ENCODE data around the gene PDE1C. TPM values are rescaled to one million over a fixed set of nuclear protein-coding genes. Genes with fewer than 3 reads are reported as not detected.

Gene PDE1C
- total RNA-seq, 1 experiment from 2014 or later: 2.4 TPM

DNA sequence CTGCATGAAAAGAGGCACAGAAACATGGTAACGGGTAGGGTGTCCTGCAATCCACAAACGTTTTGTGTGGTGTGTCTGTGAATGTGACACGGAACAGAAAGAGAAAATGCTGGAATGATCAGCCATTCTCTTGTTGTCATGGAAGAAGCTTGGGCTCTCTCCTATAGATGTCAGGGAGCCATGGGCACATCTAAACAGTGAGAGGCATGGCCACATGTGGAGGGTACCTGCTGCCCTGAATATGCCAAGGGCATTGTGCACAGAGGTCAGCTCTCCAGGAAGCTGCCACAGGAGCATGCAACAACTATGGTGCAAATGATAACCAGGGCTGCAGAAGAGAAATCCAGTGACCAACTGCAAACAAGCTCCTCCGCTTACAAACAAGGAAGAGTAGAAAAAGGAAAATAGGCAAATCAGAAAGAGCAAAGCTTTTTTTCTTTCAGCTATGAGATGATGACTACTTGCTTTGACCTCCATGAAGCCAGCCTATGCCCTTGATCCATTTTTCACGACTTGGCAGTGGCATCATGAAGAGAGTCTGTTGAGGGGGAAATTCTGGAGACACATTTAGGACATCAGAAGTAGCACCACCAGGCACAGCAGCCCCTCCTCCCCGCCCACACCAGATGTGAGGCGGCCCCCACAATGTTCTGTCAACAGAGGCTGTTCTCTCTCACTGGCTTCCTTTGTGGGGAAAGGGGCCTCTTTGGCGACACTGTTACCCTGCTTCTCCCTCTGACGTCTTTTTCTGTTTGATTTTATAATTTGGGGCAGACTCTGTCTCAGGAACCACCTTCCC lies 4.8 kb upstream of the PDE1C start:
- no peak for DNase-seq (ENCODE audit: low spot score)

DNA sequence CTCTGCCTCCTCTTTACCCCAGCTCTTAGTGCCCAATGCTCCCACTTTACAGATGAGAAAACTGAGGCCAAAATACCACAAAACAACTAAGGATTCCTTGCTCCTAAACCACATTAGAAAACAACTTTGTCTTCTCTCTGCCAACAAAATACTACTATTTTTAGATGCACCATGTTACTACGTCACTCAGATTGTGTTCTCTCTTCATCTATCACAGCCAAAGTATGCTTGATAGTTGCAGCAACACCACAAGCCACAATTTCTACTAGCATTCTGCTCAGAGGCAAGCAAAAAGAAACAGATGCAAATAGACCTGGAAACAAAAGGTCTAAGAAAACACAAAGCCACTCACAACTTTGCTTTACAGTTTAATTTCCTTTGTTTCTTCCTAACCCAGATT lies 3.3 kb upstream of the PDE1C start:
- no peak for DNase-seq (ENCODE audit: low spot score)

- no peak for DNase-seq (ENCODE audit: low spot score)
Observed at GRCh38 chr7:32072397-32072796, 2.2 kb upstream of the PDE1C start.

DNA sequence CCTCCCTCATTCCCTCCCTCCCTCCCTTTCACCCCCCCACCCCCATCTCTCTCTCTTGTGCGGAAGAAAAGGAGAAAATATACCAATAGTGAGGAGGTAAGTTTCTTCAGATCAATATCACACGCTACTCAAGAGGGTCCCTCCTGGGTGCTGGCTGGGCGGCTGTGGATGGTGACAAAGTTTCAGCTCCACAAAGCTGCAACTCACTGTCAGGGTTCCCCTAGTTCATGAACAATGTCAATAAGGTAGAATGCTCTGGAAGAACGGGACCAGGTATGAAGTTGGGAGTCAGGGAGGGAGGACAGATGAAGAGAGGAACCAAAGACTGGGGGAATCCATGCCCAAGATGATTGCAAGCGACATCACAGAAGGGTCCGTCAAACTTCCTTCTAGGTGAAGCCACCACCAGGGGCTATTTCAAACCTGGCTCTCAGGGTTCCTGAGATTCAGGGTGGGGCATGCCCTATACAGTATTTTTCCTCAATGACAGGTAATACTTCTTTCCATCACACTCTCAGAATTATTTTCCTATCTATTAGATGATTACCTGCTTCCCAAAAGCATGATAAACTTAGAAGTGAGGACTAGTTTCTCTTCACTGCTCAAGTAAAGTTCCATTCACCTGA lies 1.4 kb upstream of the PDE1C start:
- no peak for DNase-seq (ENCODE audit: low spot score)

DNA sequence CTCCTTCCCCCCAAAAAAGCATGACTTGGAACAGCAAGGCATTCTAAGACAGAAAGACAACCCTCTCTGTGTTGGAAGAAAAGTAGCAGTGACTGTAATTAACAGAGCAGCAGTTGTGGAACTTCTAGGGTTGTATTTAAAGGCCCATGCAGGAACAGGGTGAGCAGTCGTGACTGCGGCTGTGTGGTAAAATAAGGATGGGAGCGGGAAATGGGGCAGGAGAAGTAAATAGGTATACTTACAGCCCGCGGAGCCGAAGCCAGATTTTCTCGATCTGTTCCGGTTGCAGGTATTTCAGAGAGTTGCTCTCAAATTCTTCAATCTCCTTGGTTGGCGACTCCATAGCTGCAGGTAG lies 179 bp downstream of the PDE1C start:
- no peak for DNase-seq (ENCODE audit: low spot score)

GRCh38 chr7:32069116-32069650 lies 1.0 kb downstream of the PDE1C start:
- no peak for DNase-seq (ENCODE audit: low spot score)

GRCh38 chr7:32068411-32069101 lies 1.7 kb downstream of the PDE1C start:
- DNase-seq (ENCODE audit: low spot score): no peak

DNA sequence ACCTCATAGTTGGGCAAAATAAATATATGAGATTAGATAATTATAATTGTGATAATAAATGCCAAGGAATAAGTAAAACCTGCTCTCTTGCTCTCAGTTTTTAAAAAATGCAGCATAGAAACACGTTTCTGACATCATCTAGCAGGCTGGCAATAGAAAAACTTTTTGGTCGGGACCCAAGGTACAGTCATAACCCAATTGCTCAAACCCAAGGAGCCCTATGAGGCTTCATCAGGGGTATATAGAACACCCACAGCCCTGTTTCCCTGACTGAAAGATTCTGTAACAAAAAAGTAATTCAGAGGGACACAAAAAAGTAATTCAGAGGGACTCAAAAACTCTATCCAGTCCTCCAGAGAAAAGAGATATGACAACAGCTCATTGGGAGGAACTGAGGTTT lies 3.8 kb downstream of the PDE1C start:
- DNase-seq (ENCODE audit: low spot score): no peak

DNA sequence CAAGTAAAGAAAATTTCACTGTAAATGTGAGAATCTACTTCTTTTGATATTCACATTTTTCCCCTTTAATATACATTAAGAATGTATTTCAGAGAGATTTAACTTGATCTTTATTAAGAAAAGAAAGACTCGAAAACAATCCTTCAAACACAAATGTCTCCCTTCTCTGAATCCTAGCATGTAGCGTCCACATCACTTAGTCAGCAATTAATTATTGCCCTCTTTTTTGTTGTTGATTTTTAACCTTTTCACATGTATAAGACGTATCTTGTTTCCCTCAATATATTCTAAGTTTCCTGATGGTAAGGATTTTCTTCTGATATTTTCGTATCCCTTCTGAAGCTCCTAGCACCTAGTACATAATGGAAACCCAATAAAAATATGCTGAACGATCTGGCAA lies 6.6 kb downstream of the PDE1C start:
- no peak for DNase-seq (ENCODE audit: low spot score)

GRCh38 chr7:32062150-32062549 lies 8.1 kb downstream of the PDE1C start:
- peak; percentile 75 for DNase-seq (ENCODE audit: low spot score)

DNA sequence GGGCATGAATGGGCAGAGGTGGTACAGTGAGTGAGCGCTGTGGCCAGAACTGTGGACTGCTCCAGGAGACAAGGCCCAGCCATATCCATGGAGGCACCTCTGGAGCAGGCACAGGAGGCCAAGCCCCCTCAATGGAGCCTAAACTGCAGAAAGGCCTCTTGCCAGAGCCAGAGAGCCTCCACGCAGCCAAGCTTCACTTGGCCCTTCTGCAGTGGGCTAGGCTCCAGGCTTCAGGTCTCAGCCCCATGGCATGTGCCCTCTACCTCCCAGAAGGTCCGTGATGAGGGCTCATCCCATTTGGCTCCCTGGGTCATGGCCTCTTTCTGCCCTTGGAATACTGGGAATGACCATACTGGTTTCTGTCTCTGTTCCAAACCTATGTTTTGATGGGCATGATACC lies 8.9 kb downstream of the PDE1C start:
- no peak for DNase-seq (ENCODE audit: low spot score)

GRCh38 chr7:32059289-32060011 lies 10.8 kb downstream of the PDE1C start:
- peak; percentile 53 for DNase-seq (ENCODE audit: low spot score)

DNA sequence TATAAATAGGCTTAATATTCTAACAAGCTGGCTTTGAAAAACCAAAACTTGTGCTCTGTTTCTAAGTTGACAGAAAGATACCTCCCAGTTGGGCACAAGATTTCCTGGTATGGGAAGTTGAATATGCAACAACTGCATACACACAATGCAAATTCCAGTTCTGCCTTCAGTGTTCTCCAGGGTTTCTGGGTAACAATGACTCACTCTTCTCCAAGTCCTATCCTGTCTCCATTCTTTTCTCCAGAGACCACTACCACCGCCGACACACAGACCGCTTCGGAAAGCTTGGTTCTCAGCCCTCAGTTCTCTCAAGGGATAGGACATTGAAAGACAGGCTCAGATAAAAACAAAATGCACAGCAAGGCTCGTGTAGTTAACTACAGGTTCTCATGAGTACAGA lies 12.2 kb downstream of the PDE1C start:
- DNase-seq (ENCODE audit: low spot score): no peak

- DNase-seq (ENCODE audit: low spot score): no peak
Observed at GRCh38 chr7:32056767-32057166, 13.4 kb downstream of the PDE1C start.

- DNase-seq (ENCODE audit: low spot score): no peak
Observed at GRCh38 chr7:32053204-32053603, 17.0 kb downstream of the PDE1C start.

DNA sequence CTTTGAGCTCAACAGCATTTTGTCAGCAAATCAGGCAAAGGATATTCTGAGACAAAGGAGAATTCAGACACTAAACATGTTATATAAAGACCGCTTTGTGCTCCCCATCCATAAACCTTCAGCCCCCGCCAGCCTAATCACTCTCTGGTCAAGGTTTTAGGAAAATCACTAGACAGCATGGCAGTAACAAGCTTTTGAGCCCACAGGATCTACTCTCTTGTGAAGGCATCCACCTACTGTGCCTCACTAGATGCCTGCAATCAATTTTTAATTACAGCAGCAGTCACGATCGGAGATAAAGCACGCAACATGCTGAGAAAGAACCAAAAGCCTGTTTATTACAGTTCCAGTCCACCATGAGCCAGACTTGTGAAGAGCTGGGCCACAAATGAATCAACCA lies 19.1 kb downstream of the PDE1C start:
- no peak for DNase-seq (ENCODE audit: low spot score)

DNA sequence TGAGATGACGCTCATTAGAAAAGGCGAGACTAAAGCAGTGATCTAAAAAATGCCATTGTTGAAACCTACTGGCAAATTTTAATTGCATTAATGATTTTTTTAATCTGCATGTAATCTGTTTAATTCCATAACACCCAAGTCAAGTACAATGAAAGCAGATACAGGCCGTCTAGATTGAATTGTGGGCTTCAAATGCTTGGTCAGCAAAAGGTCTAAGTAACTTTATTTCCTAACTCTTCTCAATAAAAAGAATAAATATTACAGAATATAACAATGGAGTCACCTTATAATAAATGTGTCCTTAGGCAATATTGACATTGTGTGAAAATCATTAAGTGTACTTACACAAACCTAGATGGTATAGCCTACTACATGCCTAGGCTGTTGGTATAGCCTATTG lies 20.6 kb downstream of the PDE1C start:
- DNase-seq (ENCODE audit: low spot score): no peak

DNA sequence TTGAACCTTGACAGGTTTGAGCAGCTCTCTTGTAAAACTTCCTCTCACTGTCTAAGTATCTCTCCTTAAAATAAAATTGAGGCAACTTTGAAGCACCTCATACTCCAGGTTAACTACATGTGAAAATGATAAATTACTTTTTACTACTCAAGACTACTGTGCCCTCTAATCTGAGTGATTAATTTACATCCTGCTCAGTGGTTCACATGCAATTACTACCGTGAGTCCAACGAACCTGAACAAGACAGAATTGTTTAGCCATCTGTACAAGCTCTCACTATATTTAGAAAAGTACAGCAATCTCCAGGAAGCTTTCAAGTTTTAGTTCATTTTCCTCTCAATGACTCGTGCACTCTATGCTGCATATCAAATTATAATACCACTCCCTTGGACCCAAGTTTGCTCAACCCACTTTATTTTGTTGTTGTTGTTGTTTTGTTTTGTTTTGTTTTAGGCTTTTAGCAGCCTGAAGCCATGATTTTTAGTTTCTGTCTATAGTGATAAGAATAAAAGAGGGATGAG lies 21.2 kb downstream of the PDE1C start:
- no peak for DNase-seq (ENCODE audit: low spot score)

- no peak for DNase-seq (ENCODE audit: low spot score)
Observed at GRCh38 chr7:32047801-32048200, 22.4 kb downstream of the PDE1C start.

DNA sequence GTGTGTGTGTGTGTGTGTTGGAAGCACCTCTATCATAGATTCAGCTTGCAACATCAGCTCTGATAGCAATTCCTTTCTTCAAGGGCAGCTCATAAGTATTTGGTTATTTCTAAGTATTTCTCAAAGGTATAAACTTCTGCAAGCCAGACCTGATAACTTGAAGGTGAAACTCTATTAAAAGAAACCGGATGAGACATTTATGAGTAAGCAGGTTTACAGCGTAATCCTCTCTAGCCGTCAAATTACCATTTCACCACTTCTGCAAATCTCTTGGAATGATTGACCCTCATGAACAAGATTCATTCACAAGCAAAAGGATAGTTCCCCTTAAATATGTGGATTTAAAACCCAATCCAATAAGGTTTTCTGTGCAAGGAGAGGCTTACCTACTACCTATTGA lies 23.1 kb downstream of the PDE1C start:
- no peak for DNase-seq (ENCODE audit: low spot score)

- no peak for DNase-seq (ENCODE audit: low spot score)
Observed at GRCh38 chr7:32045228-32045627, 25.0 kb downstream of the PDE1C start.

DNA sequence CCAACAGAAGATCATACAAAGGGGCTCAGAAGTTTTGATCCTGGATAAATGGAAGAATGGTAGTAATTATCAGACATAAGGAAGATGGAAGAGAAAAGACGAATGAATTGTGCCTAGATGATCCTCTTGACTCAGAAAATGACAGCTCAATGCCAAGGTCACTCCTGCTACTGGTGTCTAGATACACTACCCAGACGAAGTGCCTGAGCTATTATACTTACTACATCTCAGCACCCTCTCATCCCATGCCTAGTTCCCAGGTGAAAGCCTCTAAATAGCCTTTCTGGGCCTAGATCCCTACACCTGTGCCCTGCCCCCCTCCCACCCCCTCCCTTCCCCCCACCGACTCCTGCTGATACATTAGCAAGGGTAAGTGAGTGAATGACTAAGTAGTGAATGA lies 25.5 kb downstream of the PDE1C start:
- DNase-seq (ENCODE audit: low spot score): no peak

Measured in H4 (cell line).